Measurements from ENCODE around the gene PRKCB. TPM values are rescaled to one million over a fixed set of nuclear protein-coding genes. Genes with fewer than 3 reads are reported as not detected.

Gene PRKCB
- total and polyA plus RNA-seq, 2 of the 8 experiments (the other 6 are each of a cell fraction or from before 2014, with no cell fraction given): 7.1 to 12.1 TPM

- Histone ChIP-seq H3K79me2 (ENCODE audit: control insufficient read depth in 1 of 2, insufficient read depth in 2 of 2, low read length in 2 of 2) (no peaks in the 10 kb centered on the region), H3K9ac (replicated peaks in 1 of 4; ENCODE audit: extremely low read depth in 1 of 4, low read depth in 3 of 4, low read length in 3 of 4) (no peak overlapping the region), H3K27me3 (replicated peaks in 1 of 4; ENCODE audit: control insufficient read depth in 3 of 4, extremely low read depth in 1 of 4, insufficient read depth in 3 of 4, low read length in 3 of 4) (no peaks in the 10 kb centered on the region; a peak in 1 of 7 replicates), H4K20me1 (replicated peaks in 1 of 2; ENCODE audit: control insufficient read depth in 1 of 2, insufficient read depth in 2 of 2, low read length in 2 of 2) (no peaks in the 10 kb centered on the region), H2BK5ac (ENCODE audit: low read depth, low read length) (no peak overlapping the region), H2BK15ac (ENCODE audit: low read length) (no peak overlapping the region), H3K23me2 (ENCODE audit: low read depth, low read length) (no peaks in the 10 kb centered on the region), H4K91ac (replicated peaks; ENCODE audit: insufficient read length, low read length) (no peak overlapping the region), H4K5ac (ENCODE audit: insufficient read length, low read depth, low read length) (no peak overlapping the region), H3K4me1 (replicated peaks in 1 of 4; ENCODE audit: control insufficient read depth in 3 of 4, insufficient read depth in 4 of 4, low read length in 3 of 4) (peaks cover 0 to 2% (median 0%) of the 10 kb centered on the region in 4 experiments; a peak in 1 of 7 replicates), H3K79me1 (ENCODE audit: low read depth, low read length) (no peaks in the 10 kb centered on the region), H2BK20ac (ENCODE audit: low read length) (no peak overlapping the region), H3K14ac (ENCODE audit: insufficient read length) (no peak overlapping the region), H3K18ac (ENCODE audit: extremely low read depth, low read length) (no peak overlapping the region), H2AK5ac (ENCODE audit: low read depth, low read length) (no peak overlapping the region), H3K4me3 (ENCODE audit: extremely low read depth in 1 of 4, insufficient read depth in 2 of 4, low read depth in 3 of 4, low read length in 4 of 4) (no peak overlapping the region), H3K9me3 (ENCODE audit: insufficient read depth in 2 of 2, low read depth in 1 of 2, low read length in 1 of 2) (no peaks in the 10 kb centered on the region), H2AFZ (ENCODE audit: low read length) (no peak overlapping the region), H3K23ac (ENCODE audit: insufficient read length) (no peak overlapping the region), H3K36me3 (ENCODE audit: control insufficient read depth in 2 of 4, insufficient read depth in 4 of 4, low read length in 3 of 4) (no peaks in the 10 kb centered on the region), H3K56ac (replicated peaks; ENCODE audit: insufficient read length, low read depth, low read length) (no peak overlapping the region), H3K4me2 (ENCODE audit: insufficient read depth in 1 of 2, low read depth in 2 of 2, low read length in 2 of 2) (no peak overlapping the region), H2BK120ac (replicated peaks; ENCODE audit: low read depth, low read length) (no peak overlapping the region), H4K8ac (ENCODE audit: extremely low read depth, insufficient read depth, low read length) (no peak overlapping the region), H2BK12ac (ENCODE audit: low read depth, low read length) (no peak overlapping the region), H3K4ac (replicated peaks; ENCODE audit: insufficient read length, low read depth, low read length) (no peak overlapping the region), H3K27ac (ENCODE audit: low read depth, low read length) (no peak overlapping the region)
- DNase-seq (ENCODE audit: low read depth in 1 of 2, low spot score in 2 of 2) (no peak), FAIRE-seq (no peak)
- TF ChIP-seq GABPA (IDR thresholded peaks at IDR 0.05; ENCODE audit: borderline replicate concordance, insufficient read depth, low read length): no peak
- POLR2A ChIA-PET (ENCODE audit: partially characterized antibody): no interaction called here
- CTCF ChIA-PET (ENCODE audit: partially characterized antibody): interaction anchor here (0.5 to 2.5 kb wide), 6 partner anchors 8 to 450 kb away, joined by 3 to 7 read pairs (median 3); no protein-coding TSS in a partner anchor
- WGBS, 2 experiments (ENCODE audit: extremely low coverage in 1 of 2, insufficient coverage in 1 of 2, insufficient read length in 1 of 2, insufficient replicate concordance in 2 of 2, low coverage in 1 of 2, low lambda C conversion rate in 2 of 2, missing lambda C conversion rate in 1 of 2): 95% methylated on average over 3 of the region's 3 CpGs; no CpG with 5 or more reads in 1 of the 2 experiments
Observed at GRCh38 chr16:24217461-24217860, 381.7 kb downstream of the PRKCB start.
